Right lobe of liver (tissue), 6 donors: ENCODE measurements around the gene RHOT1. TPM values are rescaled to one million over a fixed set of nuclear protein-coding genes. Genes with fewer than 3 reads are reported as not detected.
A peak's percentile ranks its signal among the peaks of the same experiment; 100 is the strongest.

ENCODE experiments used
- ATAC-seq, 4 donors: fragments of 200-7000 bp; cut with Tn5 transposase; one replicate each; pipeline ENCODE4 v1.9.1; 2020; ENCODE audit warnings: mild to moderate bottlenecking in 4 of 4, moderate library complexity in 4 of 4
- DNase-seq, 3 donors: peaks; one replicate each; pipeline ENCODE4 v3.0.0-alpha.2; 2020
- H3K27ac ChIP-seq, 3 donors: fragments of 200-600 bp; one replicate each; pipeline ENCODE4 v1.8.0; 2022
- H3K27me3 ChIP-seq, 2 donors: fragments of 200-600 bp; one replicate each; pipeline ENCODE4 v1.8.0; 2022
- H3K36me3 ChIP-seq, 4 donors: fragments of 200-600 bp; sonication (generic) in 1 of 4; one replicate each; pipeline versions ENCODE4 v1.5.1 to v1.8.0; 2017 to 2022; ENCODE audit warnings: control low read depth in 1 of 4
- H3K4me1 ChIP-seq, 4 donors: fragments of 200-600 bp; sonication (generic) in 1 of 4; one replicate each; pipeline versions ENCODE4 v1.5.1 to v1.8.0; 2017 to 2022; ENCODE audit warnings: control low read depth in 1 of 4
- H3K4me3 ChIP-seq, 3 donors: fragments of 200-600 bp; one replicate each; pipeline ENCODE4 v1.8.0; 2022
- H3K9me3 ChIP-seq, 4 donors: fragments of 200-600 bp; sonication (generic) in 1 of 4; one replicate each; pipeline versions ENCODE4 v1.5.1 to v1.8.0; 2017 to 2022; ENCODE audit warnings: control low read depth in 1 of 4
- POLR2A ChIP-seq: fragments of 450-650 bp; IDR thresholded peaks from one replicate; pipeline ENCODE4 v1.6.1; 2017; ENCODE audit warnings: antibody characterized with exemption, mild to moderate bottlenecking
- WGBS: methylation state at CpG from one replicate; pipeline ENCODE4 v1.1.6; 2018; ENCODE audit warnings: low coverage, low lambda C conversion rate; ENCODE audit not compliant: insufficient coverage; ENCODE audit errors: missing lambda C conversion rate; 5-methylcytosine and 5-hydroxymethylcytosine counted together
- intact Hi-C, 2 donors: fragments of 100-400 bp; cut with DNase I; formaldehyde crosslinking; loops; one replicate each; pipeline versions ENCODE4 v1.11.2 to v1.14.1; 2022
- total RNA-seq, 6 experiments: library from RNA; depleted of rRNA in 2 of 6; stranded (reverse); fragments of >200 nt in 2 of 6; fragmentation: NEBNext Ultra II Directional in 3 of 6; extraction: Animal tissue kit (Norgen Biotek cat#: 25700) in 3 of 6; gene quantifications; one replicate each; pipeline versions ENCODE4 v1.1.0 to v1.2.4, GENCODE V29; 2016 to 2023
- TF ChIP-seq, protein P1 (sequence below), 4 donors: fragments of 200-600 bp in 3 of 4; fragments of 450-650 bp in 1 of 4; IDR thresholded peaks; one replicate each; pipeline versions ENCODE4 v1.5.1 to v1.8.0; 2016 to 2022; ENCODE audit warnings: antibody characterized with exemption in 4 of 4, mild to moderate bottlenecking in 2 of 4
- donor health status: DM: no; HTN: yes; CAD: no.
- donor health status: DM: no; HTN: no; CAD: no.
- donor health status: DM: no; HTN: no; CAD: no.
- donor health status: DM: no; HTN: yes; CAD: no.
- donor health status: DM: no; HTN: yes; CAD: no.

RHOT1 gene
- total RNA-seq, 6 experiments from 2014 or later, result 12.0 to 24.5 (median 14.2) TPM

DNA sequence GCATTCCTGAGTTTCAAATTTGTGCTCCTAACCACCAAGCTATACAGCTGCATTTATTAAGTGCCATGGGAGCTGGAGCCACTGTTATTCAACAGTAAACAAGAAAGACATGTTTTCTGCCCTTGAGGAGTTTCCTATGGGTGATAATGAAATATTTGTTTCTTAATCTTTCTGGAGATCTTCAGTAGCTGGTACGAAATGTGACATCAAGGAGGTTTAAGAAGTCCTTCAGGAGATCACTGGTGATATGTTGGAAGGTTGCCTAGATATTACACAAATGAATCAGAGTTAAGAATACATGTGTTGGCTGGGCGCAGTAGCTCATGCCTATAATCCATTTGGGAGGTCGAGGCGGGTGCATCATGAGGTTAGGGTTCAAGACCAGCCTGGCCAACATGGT is 14.9 kb downstream of the RHOT1 start:
- Histone ChIP-seq H3K36me3 (peaks cover 0 to 21% (median under 1%) of the 10 kb centered on the region in 4 donors), H3K9me3 (no peaks in the 10 kb centered on the region), H3K27ac (no peak overlapping the region), H3K4me3 (no peak overlapping the region), H3K4me1 (peaks cover 0 to 8% (median 3%) of the 10 kb centered on the region in 4 donors), H3K27me3 (no peaks in the 10 kb centered on the region)
- TF ChIP-seq, protein P1, sequence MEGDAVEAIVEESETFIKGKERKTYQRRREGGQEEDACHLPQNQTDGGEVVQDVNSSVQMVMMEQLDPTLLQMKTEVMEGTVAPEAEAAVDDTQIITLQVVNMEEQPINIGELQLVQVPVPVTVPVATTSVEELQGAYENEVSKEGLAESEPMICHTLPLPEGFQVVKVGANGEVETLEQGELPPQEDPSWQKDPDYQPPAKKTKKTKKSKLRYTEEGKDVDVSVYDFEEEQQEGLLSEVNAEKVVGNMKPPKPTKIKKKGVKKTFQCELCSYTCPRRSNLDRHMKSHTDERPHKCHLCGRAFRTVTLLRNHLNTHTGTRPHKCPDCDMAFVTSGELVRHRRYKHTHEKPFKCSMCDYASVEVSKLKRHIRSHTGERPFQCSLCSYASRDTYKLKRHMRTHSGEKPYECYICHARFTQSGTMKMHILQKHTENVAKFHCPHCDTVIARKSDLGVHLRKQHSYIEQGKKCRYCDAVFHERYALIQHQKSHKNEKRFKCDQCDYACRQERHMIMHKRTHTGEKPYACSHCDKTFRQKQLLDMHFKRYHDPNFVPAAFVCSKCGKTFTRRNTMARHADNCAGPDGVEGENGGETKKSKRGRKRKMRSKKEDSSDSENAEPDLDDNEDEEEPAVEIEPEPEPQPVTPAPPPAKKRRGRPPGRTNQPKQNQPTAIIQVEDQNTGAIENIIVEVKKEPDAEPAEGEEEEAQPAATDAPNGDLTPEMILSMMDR (IDR thresholded peaks at IDR 0.05), result no peak
- no peak for TF ChIP-seq POLR2A
- intact Hi-C loops, result no loop called here
- DNase-seq, result no peak
- 100% methylated on average over 4 of the region's 4 CpGs for WGBS
- no peak for ATAC-seq

DNA sequence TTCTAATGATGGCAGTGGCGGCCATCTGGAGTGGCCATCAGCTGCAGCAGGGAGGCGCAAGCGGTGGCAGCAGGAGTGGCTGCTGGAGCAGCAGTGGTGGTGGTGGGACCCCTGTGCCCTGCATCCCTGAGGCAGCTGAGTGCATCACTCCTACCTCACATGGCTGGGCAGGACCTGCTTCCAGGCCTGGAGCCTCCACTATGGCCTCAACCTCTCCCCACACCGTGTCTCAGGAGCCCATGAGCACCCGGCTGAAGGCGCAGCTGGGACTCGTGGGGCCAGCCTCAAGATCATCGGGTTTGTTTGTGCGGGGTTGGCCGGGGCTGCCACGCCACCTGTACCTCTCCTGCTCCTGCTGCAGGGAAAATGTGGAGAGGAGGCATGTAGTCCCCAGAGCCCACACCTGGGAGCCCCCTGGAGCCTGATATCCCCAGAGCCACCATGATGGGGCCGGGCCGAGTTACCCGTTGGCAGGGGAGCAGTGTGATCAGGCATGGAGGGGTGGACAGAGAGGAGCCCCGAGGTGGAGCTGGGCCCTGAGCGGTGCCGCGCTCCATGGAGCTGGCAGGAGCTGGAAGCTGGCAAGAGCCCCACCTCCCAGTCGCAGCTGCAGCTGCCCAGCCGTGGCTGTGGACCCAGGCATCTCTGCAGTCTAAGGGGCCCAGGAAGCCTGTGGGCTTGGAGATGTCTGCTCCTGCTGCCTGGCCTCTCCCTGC is 16.7 kb downstream of the RHOT1 start:
- H3K27me3 ChIP-seq, result no peaks in the 10 kb centered on the region
- DNase-seq, result no peak
- H3K9me3 ChIP-seq, result no peaks in the 10 kb centered on the region
- TF ChIP-seq POLR2A, result no peak
- TF ChIP-seq, protein P1 (IDR thresholded peaks at IDR 0.05), result no peak
- H3K4me1 ChIP-seq, result no peaks in the 10 kb centered on the region
- H3K4me3 ChIP-seq, result no peak overlapping the region
- H3K36me3 ChIP-seq, result peaks cover 0 to 12% (median under 1%) of the 10 kb centered on the region in 4 donors
- WGBS, result no CpG with 5 or more reads among the region's 20 CpGs
- intact Hi-C loops, result no loop called here
- peak in 1 of 4 donors; percentile 38 for ATAC-seq
- no peak overlapping the region for H3K27ac ChIP-seq

DNA sequence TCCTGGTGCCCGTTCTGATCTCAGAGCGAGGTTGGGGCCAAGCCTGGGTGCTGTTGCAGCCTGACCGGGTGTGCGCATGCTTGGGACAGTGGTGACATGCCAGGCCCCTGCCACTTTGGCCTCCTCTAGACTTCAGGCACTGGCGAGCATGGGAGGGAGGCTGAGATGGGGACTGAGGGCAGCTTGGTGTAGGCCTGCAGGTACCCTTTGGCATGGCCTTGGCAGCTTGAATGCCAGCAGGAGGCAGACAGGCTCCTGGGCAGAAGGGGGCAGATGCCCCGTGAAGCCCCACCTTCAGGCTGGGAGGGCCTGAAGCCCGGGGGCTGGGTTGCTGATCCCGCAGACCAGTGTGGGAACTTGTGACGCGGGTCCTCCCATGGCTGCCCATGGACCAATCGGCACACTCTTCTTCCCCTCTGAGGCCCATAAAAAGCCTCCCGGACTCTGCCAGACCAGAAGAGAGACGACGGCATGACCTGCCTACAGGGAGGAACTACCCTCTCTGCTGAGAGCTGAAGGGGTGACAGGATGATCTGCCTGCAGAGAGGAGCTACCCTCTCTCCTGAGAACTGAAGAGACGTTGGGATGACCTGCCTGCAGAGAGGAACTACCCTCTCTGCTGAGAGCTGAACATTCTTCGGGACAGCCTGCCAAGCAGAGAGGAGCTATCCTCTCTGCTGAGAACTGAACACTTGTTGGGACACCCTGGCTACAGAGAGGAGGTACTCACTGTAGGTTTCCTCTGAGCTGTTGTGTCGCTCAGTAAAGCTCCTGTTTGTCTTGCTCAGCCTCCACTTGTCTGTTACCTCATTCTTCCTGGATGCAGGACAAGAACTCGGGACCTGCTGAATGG is 17.5 kb downstream of the RHOT1 start:
- no peak for DNase-seq
- TF ChIP-seq, protein P1 (IDR thresholded peaks at IDR 0.05), result no peak
- no peak for TF ChIP-seq POLR2A
- Histone ChIP-seq H3K4me1 (no peaks in the 10 kb centered on the region), H3K27me3 (no peaks in the 10 kb centered on the region), H3K4me3 (no peak overlapping the region), H3K9me3 (no peaks in the 10 kb centered on the region), H3K27ac (no peak overlapping the region), H3K36me3 (peaks cover 0 to 12% (median under 1%) of the 10 kb centered on the region in 4 donors)
- peak in 1 of 4 donors; percentile 27 for ATAC-seq
- WGBS, result no CpG with 5 or more reads among the region's 18 CpGs
- intact Hi-C loops, result no loop called here

DNA sequence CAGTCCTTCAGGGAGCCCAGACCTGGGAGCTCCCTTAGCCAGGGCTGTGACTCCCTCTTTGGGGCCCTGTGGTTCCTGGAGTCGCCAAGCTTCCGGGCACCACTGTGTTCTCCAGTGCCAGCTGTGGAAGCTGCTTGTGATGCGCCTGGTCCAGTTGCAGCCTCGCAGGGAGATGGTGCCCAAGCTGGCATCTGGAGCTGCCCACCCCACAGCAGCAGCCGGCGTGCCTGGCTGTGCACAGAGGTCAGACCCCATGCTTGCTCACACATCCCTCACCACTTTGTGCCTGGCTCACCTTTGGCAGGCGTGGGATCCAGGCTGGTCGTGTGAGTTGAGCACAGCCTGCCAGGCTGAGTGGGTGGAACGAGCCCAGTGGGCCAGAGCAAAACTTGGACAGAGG is 18.2 kb downstream of the RHOT1 start:
- Histone ChIP-seq H3K9me3 (no peaks in the 10 kb centered on the region), H3K27ac (no peak overlapping the region), H3K4me1 (no peaks in the 10 kb centered on the region), H3K4me3 (no peak overlapping the region), H3K36me3 (peaks cover 0 to 7% (median under 1%) of the 10 kb centered on the region in 4 donors), H3K27me3 (no peaks in the 10 kb centered on the region)
- TF ChIP-seq POLR2A, result no peak
- TF ChIP-seq, protein P1 (IDR thresholded peaks at IDR 0.05), result no peak
- DNase-seq (no peak), ATAC-seq (peak in 1 of 4 donors; percentile 20)
- intact Hi-C loops, result no loop called here
- whole genome bisulfite sequencing, result no CpG with 5 or more reads among the region's 9 CpGs
